Activated CD4-positive, alpha-beta T cell treated with anti-CD3 and anti-CD28 coated beads, Interleukin-10, Interleukin-2, amounts not matched to agents 100 ng/mL and 50 ng/mL, durations not matched to agents 16 hours and 8 hours (primary cell): ENCODE measurements around the gene GSTM1.
A peak's percentile ranks its signal among the peaks of the same experiment; 100 is the strongest.

Experiments used
- DNase-seq: peaks from one replicate; pipeline ENCODE4 v3.0.0-alpha.2; 2020

Gene GSTM1

DNA sequence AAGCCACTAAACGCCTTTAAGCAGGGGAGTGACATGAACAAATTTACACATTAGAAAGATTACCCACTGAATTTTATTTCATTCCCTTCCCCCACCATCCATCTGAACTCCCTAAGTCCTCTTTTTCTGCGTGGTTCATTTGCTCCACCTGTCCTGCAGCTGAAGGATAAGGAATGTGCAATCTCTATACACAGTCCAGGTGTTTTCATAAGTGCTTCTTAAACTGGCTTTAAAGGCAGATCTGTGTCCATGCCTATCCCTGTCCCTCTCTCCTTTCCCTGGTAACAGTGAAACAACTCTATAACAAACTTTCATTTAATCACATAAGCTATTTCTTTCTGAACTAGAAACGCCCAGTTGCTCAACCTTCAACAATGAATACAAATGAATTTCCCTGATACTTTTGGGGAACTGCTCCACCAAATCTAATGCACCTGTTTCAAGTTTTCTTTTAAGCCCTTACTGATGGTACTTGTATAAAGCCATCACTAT is 44.8 kb downstream of the GSTM1 start:
- no peak for DNase-seq

DNA sequence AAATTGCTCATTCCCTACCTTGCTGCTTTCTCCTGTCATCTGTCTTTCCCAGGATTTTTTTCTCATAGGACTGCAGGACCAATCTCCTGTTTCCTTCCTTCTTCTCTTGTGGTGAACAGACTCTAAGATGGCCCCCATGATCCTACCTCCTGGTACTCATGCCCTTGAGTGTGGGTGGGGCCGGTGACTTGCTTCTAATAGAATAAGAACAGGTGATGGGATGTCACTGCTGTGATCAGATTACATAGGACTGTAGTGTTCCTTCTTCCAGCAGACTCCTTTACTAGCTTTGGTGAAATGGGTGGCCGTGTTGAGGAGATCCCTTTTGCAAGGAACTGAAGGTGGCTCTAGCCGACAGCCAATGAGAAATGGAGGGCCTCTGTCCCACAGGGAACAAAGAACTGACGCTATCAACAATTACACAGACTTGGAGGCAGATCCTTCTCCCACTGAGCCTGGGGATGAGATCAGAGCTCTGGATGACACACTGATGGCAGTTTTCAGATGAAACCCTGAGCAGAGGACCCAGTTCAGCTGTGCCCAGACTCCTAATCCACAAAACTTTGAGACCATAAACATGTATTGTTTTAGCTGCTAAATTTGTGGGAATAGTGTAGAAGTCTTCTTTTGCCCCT is 45.7 kb downstream of the GSTM1 start:
- DNase-seq = no peak

GRCh38 chr1:109739738-109740614 is 52.4 kb downstream of the GSTM1 start:
- peak; percentile 64 for DNase-seq

GRCh38 chr1:109740615-109741373 is 53.2 kb downstream of the GSTM1 start, which contains the start of gene GSTM3:
GSTM3 (minus strand) TSS chr1:109741038; CDS start chr1:109740287, 751 bp downstream.
- no peak for DNase-seq
